Stomach (tissue), 9 donors: ENCODE results near the gene MYO9A. TPM values are rescaled to one million over a fixed set of nuclear protein-coding genes. Genes with fewer than 3 reads are reported as not detected.

ENCODE experiments used
- DNase-seq, 2 donors: peaks; one replicate each; pipeline versions ENCODE4 v3.0.0 to v3.0.0-alpha.2; 2013 to 2019
- H3K27ac ChIP-seq, 5 donors: fragments of 200-600 bp in 4 of 5; sonication (generic) in 4 of 5; one replicate each; pipeline ENCODE4 v1.5.1; 2013 to 2019; ENCODE audit warnings: mild to moderate bottlenecking in 1 of 5, moderate library complexity in 1 of 5
- H3K27me3 ChIP-seq, 3 donors: fragments of 200-600 bp; sonication (generic); one replicate each; pipeline ENCODE4 v1.5.1; 2017 to 2019; ENCODE audit warnings: mixed run types in 1 of 3
- H3K36me3 ChIP-seq, 4 donors: fragments of 200-600 bp; sonication (generic); 1 replicate in 3 of 4; 2 replicates in 1 of 4; pipeline ENCODE4 v1.5.1; 2016 to 2019
- H3K4me1 ChIP-seq, 4 donors: fragments of 200-600 bp; sonication (generic); one replicate each; pipeline ENCODE4 v1.5.1; 2016 to 2019
- H3K4me3 ChIP-seq, 4 donors: fragments of 200-600 bp; sonication (generic) in 3 of 4; one replicate each; pipeline ENCODE4 v1.5.1; 2016 to 2019; ENCODE audit warnings: mild to moderate bottlenecking in 1 of 4
- H3K9me3 ChIP-seq, 4 donors: fragments of 200-600 bp; sonication (generic); one replicate each; pipeline ENCODE4 v1.5.1; 2016 to 2019
- CTCF ChIP-seq, 7 experiments: fragments of 450-650 bp in 4 of 7; fragments of 200-600 bp in 3 of 7; sonication (generic) in 3 of 7; IDR thresholded peaks; one replicate each; pipeline ENCODE4 v1.5.1; 2016 to 2019; ENCODE audit warnings: antibody characterized with exemption in 7 of 7, control low read depth in 2 of 7, mild to moderate bottlenecking in 1 of 7
- EP300 ChIP-seq: sonication (generic); formaldehyde crosslinking; IDR thresholded peaks from one replicate; pipeline ENCODE4 v1.6.1; 2017; ENCODE audit warnings: antibody characterized with exemption
- POLR2A ChIP-seq, 4 donors: fragments of 450-650 bp; IDR thresholded peaks; one replicate each; pipeline ENCODE4 v1.6.1; 2016; ENCODE audit warnings: antibody characterized with exemption in 4 of 4, control low read depth in 2 of 4, mild to moderate bottlenecking in 1 of 4, moderate library complexity in 1 of 4
- POLR2AphosphoS5 ChIP-seq, 3 donors: sonication (generic); formaldehyde crosslinking; IDR thresholded peaks; one replicate each; pipeline ENCODE4 v1.6.1; 2016; ENCODE audit warnings: antibody characterized with exemption in 3 of 3
- WGBS, 5 donors: extraction: QIAGEN DNeasy Blood & Tissue Kit in 3 of 5; methylation state at CpG; one replicate each; pipeline versions ENCODE4 v1.1.5 to v1.1.7; 2013 to 2018; 5-methylcytosine and 5-hydroxymethylcytosine counted together
- intact Hi-C: fragments of 100-400 bp; cut with DNase I; formaldehyde crosslinking; loops from one replicate; pipeline ENCODE4 v1.15.1; 2023; ENCODE audit warnings: low total_unique reads
- polyA plus RNA-seq, 3 donors: library from polyadenylated mRNA; stranded (reverse); fragments of 200-250 nt; gene quantifications; one replicate each; pipeline ENCODE4 v1.2.3, GENCODE V29; 2013
- total RNA-seq, 5 donors: library from RNA; depleted of rRNA; stranded (reverse); fragments of >200 nt; gene quantifications; one replicate each; pipeline versions ENCODE4 v1.1.0 to v1.2.3, GENCODE V29; 2014 to 2016
- donor health status: healthy with polysubstance abuse.
- donor health status: Bipolar disorder and iron deficiency.
- donor health status: healthy.

Gene MYO9A
- total and polyA plus RNA-seq, 8 donors: 2.2 to 120 (median 39.0) TPM

GRCh38 chr15:72127724-72128322 lies 9.9 kb upstream of the MYO9A start:
- intact Hi-C loops: no loop called here
- 62 to 80% (median 67%) methylated on average over 2 of the region's 2 CpGs for WGBS, 5 donors
- Histone ChIP-seq H3K27ac (no peak overlapping the region), H3K9me3 (no peaks in the 10 kb centered on the region), H3K4me1 (no peaks in the 10 kb centered on the region), H3K27me3 (no peaks in the 10 kb centered on the region), H3K4me3 (no peak overlapping the region), H3K36me3 (no peaks in the 10 kb centered on the region)
- DNase-seq: no peak
- no peak for TF ChIP-seq POLR2AphosphoS5 (IDR thresholded peaks at IDR 0.05)
- no peak for TF ChIP-seq CTCF (IDR thresholded peaks at IDR 0.05)
- no peak for TF ChIP-seq EP300
- no peak for TF ChIP-seq POLR2A (IDR thresholded peaks at IDR 0.05)

GRCh38 chr15:72124218-72124617 lies 6.3 kb upstream of the MYO9A start:
- Histone ChIP-seq H3K4me1 (peaks cover 0 to 10% (median 3%) of the 10 kb centered on the region in 4 donors), H3K4me3 (no peak overlapping the region), H3K9me3 (no peaks in the 10 kb centered on the region), H3K27ac (no peak overlapping the region), H3K27me3 (no peaks in the 10 kb centered on the region), H3K36me3 (no peaks in the 10 kb centered on the region)
- no peak for TF ChIP-seq POLR2A (IDR thresholded peaks at IDR 0.05)
- no peak for TF ChIP-seq POLR2AphosphoS5 (IDR thresholded peaks at IDR 0.05)
- TF ChIP-seq CTCF (IDR thresholded peaks at IDR 0.05): no peak
- no peak for TF ChIP-seq EP300
- no peak for DNase-seq
- intact Hi-C loops: no loop called here
- WGBS, 5 donors: 22 to 55% (median 32%) methylated on average over 1 of the region's 1 CpG

GRCh38 chr15:72117486-72118016 lies 399 bp downstream of the MYO9A start:
- H3K9me3 ChIP-seq: no peaks in the 10 kb centered on the region
- no peaks in the 10 kb centered on the region for H3K36me3 ChIP-seq
- intact Hi-C loops: no loop called here
- TF ChIP-seq EP300 (no peak), CTCF (IDR thresholded peaks at IDR 0.05) (no peak), POLR2A (IDR thresholded peaks at IDR 0.05) (peak in 1 of 4 donors; percentile 56), POLR2AphosphoS5 (IDR thresholded peaks at IDR 0.05) (peak in 1 of 3 donors; percentile 23)
- peak; percentile 79 to 91 for DNase-seq
- peak overlapping the region; percentile 84 to 93 (median 90) for H3K4me3 ChIP-seq
- 0 to 1% (median 0%) methylated on average over 15 to 59 of the region's 59 CpGs for WGBS, 5 donors
- H3K4me1 ChIP-seq: peaks cover 17 to 62% (median 38%) of the 10 kb centered on the region in 4 donors
- H3K27me3 ChIP-seq: no peaks in the 10 kb centered on the region
- H3K27ac ChIP-seq: peak overlapping the region; percentile 86 to 97 (median 94)

GRCh38 chr15:72116731-72117485 lies 1.0 kb downstream of the MYO9A start:
- Histone ChIP-seq H3K27ac (peak overlapping the region; percentile 86 to 97 (median 94)), H3K36me3 (no peaks in the 10 kb centered on the region), H3K9me3 (no peaks in the 10 kb centered on the region), H3K4me1 (peaks cover 17 to 68% (median 41%) of the 10 kb centered on the region in 4 donors), H3K27me3 (no peaks in the 10 kb centered on the region), H3K4me3 (peak overlapping the region; percentile 84 to 93 (median 90))
- TF ChIP-seq POLR2AphosphoS5 (IDR thresholded peaks at IDR 0.05) (no peak), CTCF (IDR thresholded peaks at IDR 0.05) (no peak), POLR2A (IDR thresholded peaks at IDR 0.05) (no peak), EP300 (no peak)
- intact Hi-C loops: no loop called here
- WGBS, 5 donors: 1 to 2% (median 2%) methylated on average over 24 of the region's 24 CpGs
- DNase-seq: peak in 1 of 2 donors; percentile 74
